GM21576 (cell line): ENCODE measurements around the gene CEMIP2.
"Not testable (repeated sequence)": the region's sequence is repeated elsewhere in the genome, so short reads cannot be mapped to it uniquely, and the experiment has no call there.

Source experiments
- ATAC-seq: cut with Tn5 transposase; IDR thresholded peaks from one replicate; pipeline ENCODE4 v1.9.1; 2021; ENCODE audit warnings: mild to moderate bottlenecking, moderate library complexity; ENCODE audit not compliant: unreplicated experiment

The CEMIP2 gene, protein sequence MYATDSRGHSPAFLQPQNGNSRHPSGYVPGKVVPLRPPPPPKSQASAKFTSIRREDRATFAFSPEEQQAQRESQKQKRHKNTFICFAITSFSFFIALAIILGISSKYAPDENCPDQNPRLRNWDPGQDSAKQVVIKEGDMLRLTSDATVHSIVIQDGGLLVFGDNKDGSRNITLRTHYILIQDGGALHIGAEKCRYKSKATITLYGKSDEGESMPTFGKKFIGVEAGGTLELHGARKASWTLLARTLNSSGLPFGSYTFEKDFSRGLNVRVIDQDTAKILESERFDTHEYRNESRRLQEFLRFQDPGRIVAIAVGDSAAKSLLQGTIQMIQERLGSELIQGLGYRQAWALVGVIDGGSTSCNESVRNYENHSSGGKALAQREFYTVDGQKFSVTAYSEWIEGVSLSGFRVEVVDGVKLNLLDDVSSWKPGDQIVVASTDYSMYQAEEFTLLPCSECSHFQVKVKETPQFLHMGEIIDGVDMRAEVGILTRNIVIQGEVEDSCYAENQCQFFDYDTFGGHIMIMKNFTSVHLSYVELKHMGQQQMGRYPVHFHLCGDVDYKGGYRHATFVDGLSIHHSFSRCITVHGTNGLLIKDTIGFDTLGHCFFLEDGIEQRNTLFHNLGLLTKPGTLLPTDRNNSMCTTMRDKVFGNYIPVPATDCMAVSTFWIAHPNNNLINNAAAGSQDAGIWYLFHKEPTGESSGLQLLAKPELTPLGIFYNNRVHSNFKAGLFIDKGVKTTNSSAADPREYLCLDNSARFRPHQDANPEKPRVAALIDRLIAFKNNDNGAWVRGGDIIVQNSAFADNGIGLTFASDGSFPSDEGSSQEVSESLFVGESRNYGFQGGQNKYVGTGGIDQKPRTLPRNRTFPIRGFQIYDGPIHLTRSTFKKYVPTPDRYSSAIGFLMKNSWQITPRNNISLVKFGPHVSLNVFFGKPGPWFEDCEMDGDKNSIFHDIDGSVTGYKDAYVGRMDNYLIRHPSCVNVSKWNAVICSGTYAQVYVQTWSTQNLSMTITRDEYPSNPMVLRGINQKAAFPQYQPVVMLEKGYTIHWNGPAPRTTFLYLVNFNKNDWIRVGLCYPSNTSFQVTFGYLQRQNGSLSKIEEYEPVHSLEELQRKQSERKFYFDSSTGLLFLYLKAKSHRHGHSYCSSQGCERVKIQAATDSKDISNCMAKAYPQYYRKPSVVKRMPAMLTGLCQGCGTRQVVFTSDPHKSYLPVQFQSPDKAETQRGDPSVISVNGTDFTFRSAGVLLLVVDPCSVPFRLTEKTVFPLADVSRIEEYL (N-terminal part only)

DNA sequence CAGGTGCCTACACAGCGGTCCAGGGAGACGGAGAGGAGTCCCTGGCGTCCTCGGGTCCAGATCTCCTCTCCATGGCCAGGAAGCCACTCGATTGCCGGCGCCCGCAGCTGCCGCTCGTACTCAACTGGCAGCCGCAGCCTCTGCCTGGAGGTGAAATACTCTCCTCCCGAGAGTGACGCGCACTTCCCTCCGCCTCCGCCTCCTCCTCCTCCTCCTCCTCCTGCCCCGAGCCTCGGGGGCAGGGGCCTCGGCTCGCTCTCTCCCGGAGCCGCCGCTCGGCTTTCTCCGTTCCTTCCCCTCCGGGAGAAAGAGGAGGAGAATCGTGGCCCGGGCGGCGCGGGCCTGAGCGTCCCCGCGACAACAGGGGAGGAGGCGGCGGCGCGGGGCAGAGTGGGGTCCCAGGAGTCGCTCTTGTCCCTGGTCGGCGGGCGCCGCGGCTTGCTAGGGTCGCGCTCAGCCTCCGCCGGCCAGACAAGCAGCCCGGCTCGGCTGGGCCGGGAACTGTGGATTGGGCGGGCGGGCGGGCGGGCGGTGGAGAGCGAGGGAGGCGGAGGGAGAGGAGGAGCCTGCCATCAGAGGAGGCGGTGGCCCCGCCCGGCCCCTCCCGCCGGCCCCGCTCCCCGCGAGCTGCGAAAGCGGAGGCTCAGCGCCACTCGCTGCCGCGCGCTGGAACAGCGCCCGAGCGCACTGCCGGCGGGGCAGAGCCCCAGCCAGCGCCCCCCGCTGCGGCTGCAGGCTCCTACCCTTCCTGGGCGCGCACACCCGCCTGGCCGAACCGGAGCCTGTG is at the start of gene CEMIP2:
Gene CEMIP2, minus strand, starts transcription at position 126 of the 787 bp plus-strand sequence. CDS start 18,140 bp downstream, outside the sequence.
- peak; percentile 81 for ATAC-seq

GRCh38 chr9:71816916-71817451 is 48.7 kb upstream of the CEMIP2 start:
- ATAC-seq = no peak

DNA sequence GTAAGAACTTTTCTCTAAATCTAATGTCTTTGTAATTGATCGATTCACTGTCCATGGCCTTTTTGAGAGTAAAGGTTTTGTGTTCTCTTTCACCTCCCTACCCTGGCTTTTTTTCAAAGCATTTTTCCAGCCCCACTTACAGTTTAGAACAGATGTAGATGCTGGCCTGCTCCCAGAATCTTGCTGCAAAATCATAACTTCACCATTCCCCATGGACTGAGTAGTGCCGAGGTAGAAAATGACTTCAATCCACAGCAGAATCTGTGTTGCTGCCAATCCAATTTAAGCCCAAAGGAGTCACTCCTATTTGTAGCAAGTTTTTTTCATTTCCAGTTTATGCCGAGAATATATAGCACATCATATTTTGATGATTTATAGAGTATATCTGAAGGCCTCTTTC is 46.5 kb upstream of the CEMIP2 start:
- no peak for ATAC-seq

GRCh38 chr9:71814226-71814625 is 45.9 kb upstream of the CEMIP2 start:
- no peak for ATAC-seq

GRCh38 chr9:71812385-71812784 is 44.1 kb upstream of the CEMIP2 start:
- ATAC-seq = no peak

GRCh38 chr9:71808068-71808467 is 39.8 kb upstream of the CEMIP2 start:
- no peak for ATAC-seq

- ATAC-seq = peak; percentile 95
Measured at GRCh38 chr9:71806901-71807307, 38.6 kb upstream of the CEMIP2 start.

DNA sequence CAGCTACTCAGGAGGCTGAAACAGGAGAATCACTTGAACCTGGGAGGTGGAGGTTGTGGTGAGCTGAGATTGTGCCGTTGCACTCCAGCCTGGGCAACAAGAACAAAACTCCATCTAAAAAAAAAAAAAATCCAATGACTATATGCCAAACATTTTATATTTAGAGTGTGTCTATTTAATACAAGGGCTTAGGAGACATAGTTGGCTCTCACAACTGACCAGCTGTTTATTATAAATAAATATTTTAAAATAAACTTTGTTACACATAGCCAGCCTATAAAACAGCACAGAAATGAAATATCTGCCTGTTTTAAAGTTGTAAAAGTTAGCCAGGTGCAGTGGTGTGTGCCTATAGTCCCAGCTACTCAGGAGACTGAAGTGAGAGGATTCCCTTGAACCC is 36.8 kb upstream of the CEMIP2 start:
- ATAC-seq = not testable (repeated sequence)

- ATAC-seq = no peak
Measured at GRCh38 chr9:71801826-71802225, 33.5 kb upstream of the CEMIP2 start.

DNA sequence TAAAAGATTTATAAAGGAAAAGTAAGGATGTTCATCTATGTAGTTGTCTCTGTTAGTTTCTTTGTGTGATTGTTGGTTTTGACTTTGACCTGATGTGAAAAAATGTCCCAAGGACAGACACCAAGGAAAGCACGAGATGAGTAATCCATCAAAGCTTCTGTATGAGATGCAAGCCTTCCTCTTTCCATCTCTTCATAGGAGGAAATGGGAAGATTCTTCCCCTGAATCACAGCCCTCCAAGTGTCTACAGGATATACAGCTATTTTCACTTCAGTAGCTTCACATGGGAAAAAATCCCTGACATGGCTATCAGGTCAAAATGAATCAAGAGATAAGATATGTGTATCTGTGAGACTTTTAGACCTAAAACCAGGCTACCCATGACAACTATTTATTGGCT is 29.0 kb upstream of the CEMIP2 start:
- ATAC-seq = no peak

DNA sequence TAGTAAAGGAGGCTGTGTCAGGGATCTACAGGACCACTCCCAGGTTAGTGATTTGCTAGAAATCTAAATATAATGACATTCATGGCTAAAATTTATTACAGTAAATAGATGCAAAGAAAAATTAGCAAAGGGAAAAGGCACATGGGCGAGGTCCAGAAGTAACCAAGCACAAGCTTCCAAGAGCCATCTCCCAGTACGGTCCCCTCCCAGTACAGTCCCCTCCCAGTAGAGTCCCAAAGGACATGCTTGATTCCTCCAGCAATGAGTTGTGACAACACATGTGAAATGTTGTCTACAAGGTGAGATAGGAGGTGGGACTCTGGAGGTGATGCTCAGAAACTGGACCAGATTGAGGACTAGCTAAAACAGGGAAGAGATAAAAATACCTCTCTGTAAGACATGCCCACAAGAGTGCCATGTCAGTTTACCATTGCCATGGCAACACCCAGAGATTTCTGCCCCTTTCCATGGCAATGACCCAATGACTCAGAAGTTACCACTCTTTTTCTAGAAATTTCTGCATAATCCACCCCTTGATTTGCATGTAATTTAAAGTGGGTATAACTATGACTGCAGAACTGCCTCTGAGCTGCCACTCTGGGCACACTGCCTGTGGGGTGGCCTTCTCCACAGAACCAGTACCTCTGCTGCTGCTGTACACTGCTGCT is 27.9 kb upstream of the CEMIP2 start:
- no peak for ATAC-seq

DNA sequence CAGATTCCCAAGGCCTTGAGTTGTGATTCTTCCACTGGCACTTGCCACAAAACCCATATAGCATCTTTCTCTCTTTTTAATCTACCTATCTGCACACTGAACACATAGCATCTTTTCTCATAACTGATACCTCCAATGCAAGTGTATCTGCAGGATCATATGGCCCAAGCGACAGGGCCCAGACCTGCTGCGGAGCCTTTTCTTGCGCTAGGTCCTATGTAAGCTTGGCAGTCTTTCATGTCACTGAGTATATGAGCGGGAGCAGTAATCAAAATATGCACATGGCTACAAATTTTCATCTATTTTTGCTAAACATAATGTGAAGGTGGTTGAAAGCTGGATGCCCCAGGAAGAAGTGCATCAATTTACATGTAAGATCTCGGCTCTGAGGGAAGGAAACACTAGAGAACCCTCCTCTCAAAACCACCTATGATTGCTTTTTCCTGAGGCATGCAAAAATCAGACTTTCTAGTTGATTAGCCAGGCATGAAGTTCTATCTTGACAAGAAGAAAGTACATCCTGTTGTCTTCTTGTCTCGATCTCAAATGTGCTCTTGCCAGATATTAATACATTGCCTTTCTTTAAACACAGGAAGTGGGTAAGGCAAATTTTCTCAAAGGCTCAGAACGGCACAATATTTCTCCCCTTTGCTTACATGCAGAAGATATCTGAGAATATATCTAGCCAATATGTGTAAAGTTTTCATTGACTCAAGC is 26.9 kb upstream of the CEMIP2 start:
- peak; percentile 95 for ATAC-seq

DNA sequence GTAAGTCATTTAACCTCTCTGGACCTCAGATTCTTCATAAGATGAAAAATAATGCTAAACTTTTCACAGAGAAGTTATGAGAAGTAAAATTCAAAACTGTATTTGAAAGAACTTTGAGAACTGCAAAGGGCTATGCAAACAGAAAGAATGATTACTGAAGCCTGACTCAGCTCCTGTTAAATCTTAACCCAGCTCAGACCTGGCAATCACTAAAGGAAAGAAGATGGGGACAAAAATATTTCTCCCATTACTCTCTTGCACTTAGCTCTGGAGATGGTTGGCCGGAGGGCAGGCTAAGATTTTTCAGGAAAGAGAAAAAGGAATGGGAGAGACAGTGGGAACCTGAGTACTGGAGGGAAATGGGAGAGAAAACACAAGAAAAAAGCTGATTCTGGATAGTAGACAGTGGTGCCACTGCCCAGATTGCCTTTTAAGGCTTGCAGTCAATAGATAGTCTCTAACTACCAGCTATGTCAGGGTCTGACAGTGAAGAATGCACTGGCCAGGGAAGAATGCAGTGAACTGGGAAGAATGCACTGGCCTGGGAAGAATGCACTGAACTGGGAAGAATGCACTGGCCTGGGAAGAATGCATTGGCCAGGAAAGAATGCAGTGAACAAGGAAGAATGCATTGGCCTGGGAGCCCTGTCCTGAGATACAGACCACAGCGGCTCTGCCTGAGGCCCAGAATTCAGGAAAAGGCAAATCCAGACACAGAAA is 25.2 kb upstream of the CEMIP2 start:
- ATAC-seq = peak; percentile 22

GRCh38 chr9:71791875-71792274 is 23.6 kb upstream of the CEMIP2 start:
- ATAC-seq = no peak

DNA sequence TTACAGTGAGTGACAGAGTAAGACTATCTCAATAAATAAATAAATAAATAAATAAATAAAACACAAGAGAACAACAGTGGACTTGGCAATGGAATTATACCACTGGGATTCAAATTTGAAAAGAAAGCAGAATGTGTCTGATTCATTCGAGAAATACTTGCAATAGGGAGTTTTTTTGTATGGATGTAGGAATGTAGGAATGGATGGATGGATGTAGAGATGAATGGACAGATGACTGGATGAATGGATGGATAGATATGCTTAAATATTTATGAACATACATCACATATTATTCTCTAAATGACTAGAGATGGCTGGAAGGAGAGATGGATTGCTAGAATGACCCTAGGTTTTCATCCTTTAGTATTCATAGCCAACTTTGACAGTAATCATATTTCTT is 22.0 kb upstream of the CEMIP2 start:
- no peak for ATAC-seq

GRCh38 chr9:71783120-71783523 is 14.8 kb upstream of the CEMIP2 start:
- ATAC-seq = peak; percentile 70

DNA sequence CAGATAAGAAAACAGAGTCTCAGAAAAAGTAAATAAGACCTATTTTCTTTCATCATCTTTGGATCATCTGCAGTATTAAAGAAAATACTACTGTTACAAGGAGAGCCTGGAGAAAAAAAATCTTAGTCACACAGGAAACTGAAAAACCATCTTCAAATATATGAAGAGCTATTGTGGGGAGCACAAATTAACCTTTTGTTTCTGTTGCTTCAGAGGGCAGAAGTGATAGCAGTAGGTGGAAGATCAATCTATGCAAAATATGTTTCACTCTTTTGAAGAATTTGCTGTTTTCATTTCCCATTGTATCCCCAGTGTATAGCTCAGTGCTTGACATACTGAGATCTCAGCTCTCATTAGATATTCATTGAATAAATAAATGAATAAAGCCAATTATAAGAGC is 13.1 kb upstream of the CEMIP2 start:
- ATAC-seq = peak; percentile 73

- no peak for ATAC-seq
Measured at GRCh38 chr9:71780953-71781352, 12.6 kb upstream of the CEMIP2 start.
